Keratinocyte (primary cell): Measurements from ENCODE around the gene PRR16.

Experiments
- EZH2 ChIP-seq: IDR thresholded peaks from one replicate; pipeline ENCODE4 v1.6.1; 2012; ENCODE audit warnings: inconsistent platforms, mild to moderate bottlenecking, low read length, moderate library complexity
- TF ChIP-seq, protein P1 (sequence below), 3 experiments: IDR thresholded peaks in 1 of 3; conservative IDR thresholded peaks in 1 of 3; optimal IDR thresholded peaks in 1 of 3; 2 replicates in 2 of 3; 3 replicates in 1 of 3; pipeline versions ENCODE3 to v1.5.1; 2011; ENCODE audit warnings: low read length in 3 of 3, mild to moderate bottlenecking in 3 of 3, moderate library complexity in 2 of 3, control low read depth in 1 of 3, inconsistent platforms in 1 of 3; ENCODE audit not compliant: insufficient read depth in 2 of 3; ENCODE audit errors: extremely low read depth in 1 of 3

GRCh38 chr5:120499876-120500563, 35.9 kb downstream of the PRR16 start:
- TF ChIP-seq, protein P1, sequence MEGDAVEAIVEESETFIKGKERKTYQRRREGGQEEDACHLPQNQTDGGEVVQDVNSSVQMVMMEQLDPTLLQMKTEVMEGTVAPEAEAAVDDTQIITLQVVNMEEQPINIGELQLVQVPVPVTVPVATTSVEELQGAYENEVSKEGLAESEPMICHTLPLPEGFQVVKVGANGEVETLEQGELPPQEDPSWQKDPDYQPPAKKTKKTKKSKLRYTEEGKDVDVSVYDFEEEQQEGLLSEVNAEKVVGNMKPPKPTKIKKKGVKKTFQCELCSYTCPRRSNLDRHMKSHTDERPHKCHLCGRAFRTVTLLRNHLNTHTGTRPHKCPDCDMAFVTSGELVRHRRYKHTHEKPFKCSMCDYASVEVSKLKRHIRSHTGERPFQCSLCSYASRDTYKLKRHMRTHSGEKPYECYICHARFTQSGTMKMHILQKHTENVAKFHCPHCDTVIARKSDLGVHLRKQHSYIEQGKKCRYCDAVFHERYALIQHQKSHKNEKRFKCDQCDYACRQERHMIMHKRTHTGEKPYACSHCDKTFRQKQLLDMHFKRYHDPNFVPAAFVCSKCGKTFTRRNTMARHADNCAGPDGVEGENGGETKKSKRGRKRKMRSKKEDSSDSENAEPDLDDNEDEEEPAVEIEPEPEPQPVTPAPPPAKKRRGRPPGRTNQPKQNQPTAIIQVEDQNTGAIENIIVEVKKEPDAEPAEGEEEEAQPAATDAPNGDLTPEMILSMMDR (optimal IDR thresholded peaks at IDR 0.05 in 1 of 3, IDR thresholded peaks at IDR 0.05 in 1 of 3, conservative IDR thresholded peaks at IDR 0.05 in 1 of 3; ENCODE audit: extremely low read depth in 1 of 3, insufficient read depth in 2 of 3, low read length in 3 of 3) = no peak
- no peak for TF ChIP-seq EZH2
